ENCODE measurements around the gene APOBEC3G. TPM values are rescaled to one million over a fixed set of nuclear protein-coding genes. Genes with fewer than 3 reads are reported as not detected.
A peak's percentile ranks its signal among the peaks of the same experiment; 100 is the strongest.

APOBEC3G gene
- total RNA-seq, 1 donor from 2014 or later: 152 TPM

GRCh38 chr22:39084666-39085065 lies 7.6 kb downstream of the APOBEC3G start:
- ChIA-PET POLR2A (interaction anchor here (1.0 to 1.7 kb wide), 4 partner anchors 10 to 63 kb away, joined by 4 to 8 read pairs (median 5); partner anchors contain the start of gene APOBEC3D), CTCF (no interaction called here)
- DNase-seq: no peak
- Mint-ChIP-seq H3K27me3 (no peaks in the 10 kb centered on the region), H3K4me3 (no peak overlapping the region), H3K36me3 (ENCODE audit: low read depth) (peaks cover 75% of the 10 kb centered on the region), H3K4me1 (peaks cover 38% of the 10 kb centered on the region), H3K27ac (no peak overlapping the region), H3K9me3 (no peaks in the 10 kb centered on the region)
- intact Hi-C loops (cut with micrococcal nuclease): no loop called here
- no peak for ATAC-seq (ENCODE audit: low read depth)
- TF ChIP-seq CTCF (IDR thresholded peaks at IDR 0.05): no peak

- intact Hi-C loops (cut with micrococcal nuclease): no loop called here
- DNase-seq: no peak
- POLR2A ChIA-PET: interaction anchor here (0.6 to 3.2 kb wide), 3 partner anchors 12 to 71 kb away, joined by 3 to 16 read pairs (median 4); no protein-coding TSS in a partner anchor
- Mint-ChIP-seq H3K4me3 (no peak overlapping the region), H3K27me3 (no peaks in the 10 kb centered on the region), H3K4me1 (peaks cover 38% of the 10 kb centered on the region), H3K36me3 (ENCODE audit: low read depth) (peaks cover 54% of the 10 kb centered on the region), H3K27ac (no peak overlapping the region), H3K9me3 (no peaks in the 10 kb centered on the region)
- TF ChIP-seq CTCF (IDR thresholded peaks at IDR 0.05): no peak
- CTCF ChIA-PET: no interaction called here
- ATAC-seq (ENCODE audit: low read depth): no peak
Measured at GRCh38 chr22:39087098-39087497, 10.0 kb downstream of the APOBEC3G start.

- ChIA-PET CTCF (no interaction called here), POLR2A (interaction anchor here (0.5 to 3.2 kb wide), 3 partner anchors 11 to 23 kb away, joined by 3 to 16 read pairs (median 12); no protein-coding TSS in a partner anchor)
- Mint-ChIP-seq H3K27ac (no peak overlapping the region), H3K27me3 (no peaks in the 10 kb centered on the region), H3K36me3 (ENCODE audit: low read depth) (peaks cover 44% of the 10 kb centered on the region), H3K4me1 (peaks cover 43% of the 10 kb centered on the region), H3K9me3 (no peaks in the 10 kb centered on the region), H3K4me3 (no peak overlapping the region)
- intact Hi-C loops (cut with micrococcal nuclease): no loop called here
- ATAC-seq (ENCODE audit: low read depth) (no peak), DNase-seq (no peak)
- TF ChIP-seq CTCF (IDR thresholded peaks at IDR 0.05): no peak
Measured at GRCh38 chr22:39087881-39088684, 11.0 kb downstream of the APOBEC3G start.

- Mint-ChIP-seq H3K27me3 (no peaks in the 10 kb centered on the region), H3K4me3 (no peak overlapping the region), H3K36me3 (ENCODE audit: low read depth) (peaks cover 40% of the 10 kb centered on the region), H3K9me3 (no peaks in the 10 kb centered on the region), H3K27ac (no peak overlapping the region), H3K4me1 (peaks cover 42% of the 10 kb centered on the region)
- CTCF ChIA-PET: no interaction called here
- intact Hi-C loops (cut with micrococcal nuclease): no loop called here
- POLR2A ChIA-PET: interaction anchor here (0.5 to 3.2 kb wide), 2 partner anchors 10 to 13 kb away, joined by 12 to 16 read pairs; no protein-coding TSS in a partner anchor
- no peak for TF ChIP-seq CTCF (IDR thresholded peaks at IDR 0.05)
- ATAC-seq (ENCODE audit: low read depth) (no peak), DNase-seq (no peak)
Measured at GRCh38 chr22:39088685-39089032, 11.6 kb downstream of the APOBEC3G start.

GRCh38 chr22:39089928-39090327 lies 12.9 kb downstream of the APOBEC3G start:
- DNase-seq: no peak
- peak overlapping the region; percentile 4 for H3K27ac Mint-ChIP-seq
- peaks cover 34% of the 10 kb centered on the region for H3K36me3 Mint-ChIP-seq (ENCODE audit: low read depth)
- intact Hi-C loops (cut with micrococcal nuclease): no loop called here
- TF ChIP-seq CTCF (IDR thresholded peaks at IDR 0.05): no peak
- POLR2A ChIA-PET: interaction anchor here (0.7 to 1.3 kb wide), 3 partner anchors 9 to 29 kb away, joined by 3 to 4 read pairs (median 3); partner anchors contain the start of gene APOBEC3G
- no peak for ATAC-seq (ENCODE audit: low read depth)
- no peaks in the 10 kb centered on the region for H3K9me3 Mint-ChIP-seq
- H3K4me3 Mint-ChIP-seq: no peak overlapping the region
- H3K27me3 Mint-ChIP-seq: no peaks in the 10 kb centered on the region
- CTCF ChIA-PET: interaction anchor here (0.9 kb wide), 1 partner anchor 12 kb away, joined by 3 read pairs; no protein-coding TSS in a partner anchor
- H3K4me1 Mint-ChIP-seq: peaks cover 50% of the 10 kb centered on the region
